Endothelial cell of umbilical vein (primary cell): ENCODE data around the gene INSIG2. TPM values are rescaled to one million over a fixed set of nuclear protein-coding genes. Genes with fewer than 3 reads are reported as not detected.

Experiments
- BruUV-seq: library from RNA; stranded (reverse); fragments of 400-500 nt; replicated peaks from 2 replicates; lab custom pipeline; 2021; lab: Mats Ljungman, UMichigan
- CTCF ChIA-PET: fragments of 300-600, 350-600 bp; sonication (Branson Sonifier 250); formaldehyde crosslinking; loops from one replicate; lab custom pipeline; 2021; ENCODE audit warnings: antibody characterized with exemption, inconsistent platforms; lab: Charles Lee
- POLR2A ChIA-PET: fragments of 300-600, 350-600 bp; sonication (Branson Sonifier 250); formaldehyde crosslinking; loops from one replicate; lab custom pipeline; 2021; ENCODE audit warnings: antibody characterized with exemption, inconsistent platforms; lab: Charles Lee
- DNase-seq: peaks from one replicate; pipeline ENCODE4 v3.0.0-alpha.2; 2011; ENCODE audit warnings: low read depth, low spot score
- FAIRE-seq: peaks from 2 replicates; lab custom pipeline; 2011; peaks lifted over from hg19 to GRCh38; lab: Jason Lieb, UNC
- H2AFZ ChIP-seq: 2 replicates; pipeline ENCODE4 v1.6.0; 2012; ENCODE audit warnings: low read depth, low read length, control low read depth, inconsistent platforms
- H3K27ac ChIP-seq: 2 replicates; pipeline ENCODE4 v1.5.1; 2011; ENCODE audit warnings: low read depth, mild to moderate bottlenecking, control low read depth, low read length, moderate library complexity; ENCODE audit not compliant: insufficient read depth
- H3K27me3 ChIP-seq, 2 experiments: 2 replicates each; pipeline versions ENCODE4 v1.6.0 to v1.6.1; 2011; ENCODE audit warnings: low read length in 2 of 2, mixed read lengths in 1 of 2; ENCODE audit not compliant: control insufficient read depth in 2 of 2, insufficient read depth in 2 of 2
- H3K36me3 ChIP-seq, 2 experiments: 2 replicates in 1 of 2; 3 replicates in 1 of 2; pipeline ENCODE4 v1.5.1; 2011; ENCODE audit warnings: low read length in 2 of 2, mild to moderate bottlenecking in 1 of 2, moderate library complexity in 1 of 2; ENCODE audit not compliant: control insufficient read depth in 2 of 2, insufficient read depth in 2 of 2; ENCODE audit errors: extremely low read depth in 1 of 2
- H3K4me1 ChIP-seq: 3 replicates; pipeline ENCODE4 v1.5.1; 2011; ENCODE audit warnings: mild to moderate bottlenecking, low read length; ENCODE audit not compliant: control insufficient read depth, insufficient read depth; ENCODE audit errors: extremely low read depth
- H3K4me2 ChIP-seq: 2 replicates; pipeline ENCODE4 v1.6.1; 2011; ENCODE audit warnings: low read length, control low read depth, mixed read lengths; ENCODE audit not compliant: insufficient read depth
- H3K4me3 ChIP-seq, 3 experiments: fragments of 200-600 bp in 1 of 3; sonication (generic), shearing (Covaris generic) in 1 of 3; replicated peaks in 1 of 3; 2 replicates each; pipeline ENCODE4 v1.5.1; 2011 to 2016; ENCODE audit warnings: control low read depth in 3 of 3, low read length in 3 of 3, mild to moderate bottlenecking in 2 of 3, inconsistent platforms in 1 of 3, low read depth in 1 of 3, moderate library complexity in 1 of 3; ENCODE audit not compliant: insufficient read depth in 1 of 3
- H3K79me2 ChIP-seq: 2 replicates; pipeline ENCODE4 v1.6.0; 2012; ENCODE audit warnings: low read length, inconsistent platforms; ENCODE audit not compliant: control insufficient read depth, insufficient read depth
- H3K9ac ChIP-seq: replicated peaks from 2 replicates; pipeline ENCODE3; 2011; ENCODE audit warnings: low read length, control low read depth; ENCODE audit not compliant: insufficient read depth; ENCODE audit errors: extremely low read depth
- H3K9me1 ChIP-seq: replicated peaks from 3 replicates; pipeline ENCODE4 v1.6.0; 2011; ENCODE audit warnings: mild to moderate bottlenecking, low read length; ENCODE audit not compliant: control insufficient read depth, insufficient read depth; ENCODE audit errors: extremely low read depth
- H3K9me3 ChIP-seq: replicated peaks from 2 replicates; pipeline ENCODE4 v1.5.1; 2012; ENCODE audit warnings: low read length, inconsistent platforms; ENCODE audit not compliant: control insufficient read depth, insufficient read depth
- H4K20me1 ChIP-seq: replicated peaks from 2 replicates; pipeline ENCODE3; 2011; ENCODE audit warnings: mild to moderate bottlenecking, low read length; ENCODE audit not compliant: control insufficient read depth, insufficient read depth; ENCODE audit errors: extremely low read depth
- CTCF ChIP-seq, 2 donors: IDR thresholded peaks; 1 replicate in 1 of 2; 2 replicates in 1 of 2; pipeline ENCODE4 v1.5.1; 2011; ENCODE audit warnings: low read length in 2 of 2, mild to moderate bottlenecking in 2 of 2, moderate library complexity in 2 of 2, control low read depth in 1 of 2, inconsistent platforms in 1 of 2, low read depth in 1 of 2; ENCODE audit not compliant: insufficient read depth in 1 of 2; ENCODE audit errors: extremely low read depth in 1 of 2
- EZH2 ChIP-seq: IDR thresholded peaks from 2 replicates; pipeline ENCODE4 v1.6.1; 2012; ENCODE audit warnings: borderline replicate concordance, low read depth, mild to moderate bottlenecking, moderate library complexity, low read length, inconsistent platforms; ENCODE audit not compliant: severe bottlenecking
- FOS ChIP-seq: IDR thresholded peaks from 2 replicates; pipeline ENCODE4 v1.6.1; 2011; ENCODE audit warnings: mild to moderate bottlenecking, low read length, moderate library complexity, borderline replicate concordance; ENCODE audit not compliant: insufficient read depth
- GATA2 ChIP-seq: IDR thresholded peaks from 2 replicates; pipeline ENCODE4 v1.7.0; 2011; ENCODE audit warnings: low read depth, mild to moderate bottlenecking, moderate library complexity, mixed read lengths, low read length; ENCODE audit not compliant: insufficient read length, insufficient read depth
- JUN ChIP-seq: IDR thresholded peaks from 2 replicates; pipeline ENCODE4 v1.6.1; 2011; ENCODE audit warnings: borderline replicate concordance, low read depth; ENCODE audit not compliant: insufficient read length, insufficient read depth
- MAX ChIP-seq: IDR thresholded peaks from 2 replicates; pipeline ENCODE4 v1.6.1; 2011; ENCODE audit not compliant: insufficient read depth, insufficient read length
- MYC ChIP-seq: IDR thresholded peaks from one replicate; pipeline ENCODE4 v1.6.1; 2011; ENCODE audit warnings: mild to moderate bottlenecking, low read depth, low read length
- POLR2A ChIP-seq: IDR thresholded peaks from 2 replicates; pipeline ENCODE4 v1.6.1; 2012; ENCODE audit warnings: low read depth, mild to moderate bottlenecking, control low read depth, low read length
- POLR2AphosphoS5 ChIP-seq: IDR thresholded peaks from 2 replicates; pipeline ENCODE4 v1.6.1; 2012; ENCODE audit warnings: low read depth, mild to moderate bottlenecking, control low read depth, low read length, moderate library complexity; ENCODE audit not compliant: insufficient read depth
- dilution Hi-C: fragments of 300-500 bp; cut with MboI; formaldehyde crosslinking; loops from one replicate; pipeline ENCODE4 v1.15.0; 2019; ENCODE audit warnings: low sequenced_read_pairs; ENCODE audit not compliant: extremely low pct_ligation_motif_present
- intact Hi-C: fragments of 100-400 bp; cut with micrococcal nuclease; formaldehyde crosslinking; loops from one replicate; pipeline ENCODE4 v1.10.0; 2022
- polyA plus RNA-seq, 4 experiments: library from polyadenylated mRNA; depleted of rRNA in 3 of 4; stranded (reverse) in 3 of 4; unstranded in 1 of 4; fragments of >200 nt; gene quantifications; 2 replicates each; pipeline versions ENCODE4 v1.2.1 to v1.2.3, GENCODE V29; 2011 to 2012; ENCODE audit warnings: missing spikeins in 1 of 4
- total RNA-seq: library from RNA; stranded (reverse); gene quantifications from 2 replicates; pipeline ENCODE4 v1.2.3, GENCODE V29; 2021

Gene INSIG2
- total and polyA plus RNA-seq, 2 donors (not counting 3 experiments of a cell fraction or from before 2014, with no cell fraction given), result 24.1 to 26.9 TPM

GRCh38 chr2:118130385-118130784 lies 42.1 kb downstream of the INSIG2 start:
- TF ChIP-seq POLR2AphosphoS5, result no peak
- no peak for TF ChIP-seq MYC
- TF ChIP-seq CTCF (IDR thresholded peaks at IDR 0.05; ENCODE audit: extremely low read depth in 1 of 2, insufficient read depth in 1 of 2, low read depth in 1 of 2, low read length in 2 of 2), result no peak
- TF ChIP-seq GATA2, result no peak
- no peak for TF ChIP-seq MAX
- TF ChIP-seq EZH2, result no peak
- no peak for TF ChIP-seq POLR2A
- no peak for TF ChIP-seq FOS
- TF ChIP-seq JUN, result no peak
- H3K4me3 ChIP-seq, result no peak overlapping the region
- no peaks in the 10 kb centered on the region for H3K36me3 ChIP-seq
- H3K27ac ChIP-seq, result no peak overlapping the region
- no peaks in the 10 kb centered on the region for H3K9me1 ChIP-seq
- POLR2A ChIA-PET, result no interaction called here
- dilution Hi-C loops (no loop called here), intact Hi-C loops (no loop called here)
- H3K4me1 ChIP-seq, result no peaks in the 10 kb centered on the region
- FAIRE-seq (no peak), DNase-seq (no peak)
- no peaks in the 10 kb centered on the region for H3K79me2 ChIP-seq
- no peaks in the 10 kb centered on the region for H3K9me3 ChIP-seq
- H3K4me2 ChIP-seq, result no peak overlapping the region
- CTCF ChIA-PET, result no interaction called here
- H2AFZ ChIP-seq, result no peak overlapping the region
- H3K27me3 ChIP-seq, result no peaks in the 10 kb centered on the region
- no TSS peak for BruUV-seq
- no peak overlapping the region for H3K9ac ChIP-seq
- no peaks in the 10 kb centered on the region for H4K20me1 ChIP-seq
